ENCODE measurements around the gene LIX1. TPM values are rescaled to one million over a fixed set of nuclear protein-coding genes. Genes with fewer than 3 reads are reported as not detected.
"Not testable (repeated sequence)": the region's sequence is repeated elsewhere in the genome, so short reads cannot be mapped to it uniquely, and the experiment has no call there.

Gene LIX1
- not detected for total RNA-seq

DNA sequence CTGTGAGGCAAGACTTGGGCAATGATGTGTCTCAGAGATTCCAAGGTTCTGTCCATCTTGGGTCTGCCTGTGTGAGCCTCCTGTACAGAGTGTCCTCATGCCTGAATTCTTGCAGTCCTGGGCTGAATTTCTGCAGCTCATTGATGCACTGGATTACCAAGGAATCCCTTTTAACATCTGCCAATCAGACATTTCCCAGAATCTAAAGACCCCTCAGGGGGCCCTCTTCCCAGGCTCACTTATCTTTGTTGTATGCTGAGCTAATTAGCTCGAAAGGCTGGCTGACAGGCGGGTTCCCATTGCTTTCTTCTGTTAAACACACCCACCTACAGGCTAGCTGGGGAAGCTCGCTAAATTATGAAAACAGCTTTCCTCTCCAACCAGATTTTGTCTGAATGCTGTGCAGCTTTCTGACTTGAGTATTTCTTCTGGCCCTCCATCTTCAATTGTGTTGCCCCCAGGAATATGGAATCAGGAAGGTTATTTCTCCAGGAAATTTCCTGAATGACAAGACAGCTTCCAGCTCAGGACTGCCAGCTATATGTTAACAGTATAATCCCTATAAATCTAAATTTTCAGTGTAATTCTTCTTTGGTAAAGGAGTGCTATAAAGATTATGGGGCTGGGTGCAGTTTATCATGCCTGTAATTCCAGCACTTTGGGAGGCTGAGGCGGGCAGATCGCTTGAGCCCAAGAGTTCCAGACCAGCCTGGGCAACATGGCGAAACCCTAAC is at the start of gene LIX1:
TSS of gene LIX1 (minus strand) at position 91 of the 734 bp plus-strand sequence. CDS start at position 56, 35 bp downstream.
- H3K27ac ChIP-seq: no peak within 1 kb of the TSS
- TF ChIP-seq, protein P1, sequence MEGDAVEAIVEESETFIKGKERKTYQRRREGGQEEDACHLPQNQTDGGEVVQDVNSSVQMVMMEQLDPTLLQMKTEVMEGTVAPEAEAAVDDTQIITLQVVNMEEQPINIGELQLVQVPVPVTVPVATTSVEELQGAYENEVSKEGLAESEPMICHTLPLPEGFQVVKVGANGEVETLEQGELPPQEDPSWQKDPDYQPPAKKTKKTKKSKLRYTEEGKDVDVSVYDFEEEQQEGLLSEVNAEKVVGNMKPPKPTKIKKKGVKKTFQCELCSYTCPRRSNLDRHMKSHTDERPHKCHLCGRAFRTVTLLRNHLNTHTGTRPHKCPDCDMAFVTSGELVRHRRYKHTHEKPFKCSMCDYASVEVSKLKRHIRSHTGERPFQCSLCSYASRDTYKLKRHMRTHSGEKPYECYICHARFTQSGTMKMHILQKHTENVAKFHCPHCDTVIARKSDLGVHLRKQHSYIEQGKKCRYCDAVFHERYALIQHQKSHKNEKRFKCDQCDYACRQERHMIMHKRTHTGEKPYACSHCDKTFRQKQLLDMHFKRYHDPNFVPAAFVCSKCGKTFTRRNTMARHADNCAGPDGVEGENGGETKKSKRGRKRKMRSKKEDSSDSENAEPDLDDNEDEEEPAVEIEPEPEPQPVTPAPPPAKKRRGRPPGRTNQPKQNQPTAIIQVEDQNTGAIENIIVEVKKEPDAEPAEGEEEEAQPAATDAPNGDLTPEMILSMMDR (IDR thresholded peaks at IDR 0.05): peak in 2 of 3 experiments; percentile 7 to 31
- intact Hi-C loops (cut with DNase I): no loop called here
- H3K27me3 ChIP-seq: no peaks in the 10 kb centered on the region
- DNase-seq (ENCODE audit: low spot score in 2 of 2): no peak
- no peaks in the 10 kb centered on the region for H3K4me1 ChIP-seq
- no peaks in the 10 kb centered on the region for H3K9me3 ChIP-seq
- no peak within 1 kb of the TSS for H3K4me3 ChIP-seq
- H3K36me3 ChIP-seq: no peaks in the 10 kb centered on the region

DNA sequence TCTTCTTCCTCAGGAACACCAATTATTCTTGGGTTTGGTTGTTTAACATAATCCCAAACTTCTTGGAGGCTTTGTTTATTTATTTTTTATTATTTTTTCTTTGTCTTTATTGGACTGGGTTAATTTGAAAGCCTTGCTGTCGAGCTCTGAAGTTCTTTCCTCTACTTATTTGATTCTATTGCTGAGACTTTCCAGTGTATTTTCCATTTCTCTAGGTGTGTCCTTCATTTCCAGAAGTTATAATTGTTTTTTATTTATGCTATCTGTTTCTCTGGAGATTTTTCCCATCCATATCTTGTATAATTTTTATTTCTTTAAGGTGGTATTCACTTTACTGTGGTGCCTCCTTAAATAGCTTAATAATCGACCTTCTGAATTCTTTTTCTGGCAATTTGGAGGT is 49.5 kb upstream of the LIX1 start:
- no peaks in the 10 kb centered on the region for H3K4me1 ChIP-seq
- no peak overlapping the region for H3K27ac ChIP-seq
- no peaks in the 10 kb centered on the region for H3K27me3 ChIP-seq
- no peaks in the 10 kb centered on the region for H3K9me3 ChIP-seq
- H3K4me3 ChIP-seq: no peak overlapping the region
- no peaks in the 10 kb centered on the region for H3K36me3 ChIP-seq
- TF ChIP-seq, protein P1 (IDR thresholded peaks at IDR 0.05): no peak
- no peak for DNase-seq (ENCODE audit: low spot score in 2 of 2)
- intact Hi-C loops (cut with DNase I): no loop called here

- H3K4me3 ChIP-seq; H3K9me3 ChIP-seq; H3K4me1 ChIP-seq; H3K27ac ChIP-seq; DNase-seq (ENCODE audit: low spot score in 2 of 2); H3K27me3 ChIP-seq; H3K36me3 ChIP-seq: not testable (repeated sequence)
- intact Hi-C loops (cut with DNase I): loop anchor here (10.0 kb wide), 1 partner anchor 1635 kb away; the partner anchor contains the start of genes ARSK and SKIC3
Measured at GRCh38 chr5:97189523-97189922, 47.1 kb upstream of the LIX1 start.

- H3K4me1 ChIP-seq: peaks cover 0 to 14% of the 10 kb centered on the region in 2 donors
- no peak for DNase-seq (ENCODE audit: low spot score in 2 of 2)
- no peaks in the 10 kb centered on the region for H3K27me3 ChIP-seq
- peak overlapping the region; percentile 73 to 93 for H3K27ac ChIP-seq
- TF ChIP-seq, protein P1 (IDR thresholded peaks at IDR 0.05): no peak
- intact Hi-C loops (cut with DNase I): loop anchor here (1.0 to 10.0 kb wide), 5 partner anchors 249 to 1743 kb away; partner anchors contain the start of genes ARSK, CAST, CHD1 and RGMB
- H3K36me3 ChIP-seq: peaks cover 0 to 5% of the 10 kb centered on the region in 2 donors
- no peaks in the 10 kb centered on the region for H3K9me3 ChIP-seq
- peak overlapping the region; percentile 69 to 79 for H3K4me3 ChIP-seq
Measured at GRCh38 chr5:97183930-97184213, 41.5 kb upstream of the LIX1 start.

DNA sequence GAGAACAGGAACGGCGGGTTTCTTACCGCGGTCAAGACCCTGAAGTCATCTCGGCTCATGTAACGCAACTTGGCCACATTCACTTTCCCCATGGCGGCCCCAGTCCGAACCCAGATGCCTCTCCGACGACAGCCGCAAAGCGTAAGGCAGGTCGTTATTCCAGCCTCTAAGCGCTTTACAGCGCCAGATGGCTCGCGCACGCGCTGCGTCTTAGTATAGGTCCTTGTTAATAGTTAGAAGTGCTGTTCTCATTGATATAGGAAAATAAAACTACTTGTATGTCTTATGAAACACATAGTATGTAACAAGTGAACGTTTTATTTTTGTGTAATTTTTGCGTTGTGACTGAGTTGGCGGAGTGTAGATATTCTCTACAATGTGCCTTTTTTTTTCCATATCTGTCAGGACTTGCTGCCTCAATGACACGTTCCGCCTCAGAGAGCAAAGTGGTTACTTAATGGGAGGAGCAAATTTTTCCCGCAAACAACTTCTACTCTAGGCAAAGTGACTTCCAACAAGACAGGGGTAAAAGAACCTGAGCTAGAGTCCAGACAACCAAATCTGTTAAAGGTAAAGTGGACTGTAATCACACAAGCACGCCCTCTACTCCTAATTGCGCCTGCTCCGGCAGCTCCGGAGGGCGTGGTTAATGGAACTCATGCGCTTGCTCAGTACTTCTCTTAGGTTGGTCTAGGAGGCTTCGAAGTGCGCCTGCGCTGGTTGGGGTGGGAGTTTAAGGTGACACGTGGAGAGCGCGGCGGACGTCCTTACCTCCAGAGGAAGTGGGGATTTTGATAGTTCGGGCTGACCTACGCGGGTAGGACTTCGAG is 40.9 kb upstream of the LIX1 start, which contains the start of gene RIOK2:
TSS of gene RIOK2 (minus strand) at position 148 of the 830 bp plus-strand sequence. CDS start at position 92, 56 bp downstream.
- H3K27ac ChIP-seq: peak within 1 kb of the TSS; percentile 73 to 93
- TF ChIP-seq, protein P1 (IDR thresholded peaks at IDR 0.05): no peak
- intact Hi-C loops (cut with DNase I): loop anchor here (1.0 to 10.0 kb wide), 5 partner anchors 248 to 1744 kb away; partner anchors contain the start of genes ARSK, CAST, CHD1 and RGMB

More for the DNA sequence above, 40.9 kb upstream of the LIX1 start, which contains the start of gene RIOK2:
- no peaks in the 10 kb centered on the region for H3K27me3 ChIP-seq
- H3K4me1 ChIP-seq: peaks cover 0 to 14% of the 10 kb centered on the region in 2 donors
- H3K4me3 ChIP-seq: peak within 1 kb of the TSS; percentile 69 to 79
- DNase-seq (ENCODE audit: low spot score in 2 of 2): peak; percentile 74 to 96
- H3K9me3 ChIP-seq: no peaks in the 10 kb centered on the region
- H3K36me3 ChIP-seq: peaks cover 5 to 11% of the 10 kb centered on the region in 2 donors

Measured in ascending aorta (tissue), 2 donors.